ENCODE data around the gene APOBEC3F.
"Not testable (repeated sequence)": the region's sequence is repeated elsewhere in the genome, so short reads cannot be mapped to it uniquely, and the experiment has no call there.

Gene APOBEC3F

GRCh38 chr22:39068033-39068785 lies 27.5 kb downstream of the APOBEC3F start:
- no peak for DNase-seq (ENCODE audit: low read depth in 1 of 2, low spot score in 1 of 2)

DNA sequence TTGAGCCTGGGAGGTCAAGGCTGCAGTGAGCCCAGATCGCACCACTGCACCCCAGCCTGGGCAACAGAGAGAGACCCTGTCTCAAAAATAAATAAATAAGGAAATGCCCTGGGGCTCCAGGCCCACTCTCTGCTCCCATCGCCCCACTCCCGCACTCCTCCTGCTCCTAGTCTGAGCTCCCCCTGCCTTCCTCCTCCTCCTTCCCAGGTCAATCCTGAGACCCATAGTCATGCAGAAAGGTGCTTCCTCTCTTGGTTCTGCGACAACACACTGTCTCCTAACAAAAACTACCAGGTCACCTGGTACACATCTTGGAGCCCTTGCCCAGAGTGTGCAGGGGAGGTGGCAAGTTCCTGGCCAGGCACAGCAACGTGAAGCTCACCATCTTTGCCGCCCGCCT lies 29.5 kb downstream of the APOBEC3F start:
- no peak for DNase-seq (ENCODE audit: low read depth in 1 of 2, low spot score in 1 of 2)

DNA sequence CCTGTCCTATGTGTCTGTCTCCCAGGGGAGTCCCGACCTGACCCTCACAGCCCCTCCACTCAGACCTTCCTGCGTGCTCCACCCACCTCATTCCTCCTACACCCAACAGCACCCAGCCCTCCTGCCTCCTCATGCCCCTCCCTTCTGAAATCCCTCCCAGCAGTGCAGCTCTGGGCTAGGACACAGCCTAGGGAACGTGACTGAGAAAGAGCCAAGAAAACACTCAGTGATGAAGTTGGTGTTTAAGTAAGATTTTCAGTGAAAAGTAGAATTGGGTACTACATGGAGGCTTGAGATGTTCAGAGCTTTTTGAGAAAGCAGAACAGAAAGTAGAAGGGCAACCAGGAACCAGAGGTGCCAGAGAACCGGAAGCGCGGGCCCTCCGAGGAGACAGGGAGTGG lies 31.9 kb downstream of the APOBEC3F start:
- DNase-seq (ENCODE audit: low read depth in 1 of 2, low spot score in 1 of 2) = not testable (repeated sequence)

- no peak for DNase-seq (ENCODE audit: low read depth in 1 of 2, low spot score in 1 of 2)
These were observed 33.3 kb downstream of the APOBEC3F start for GRCh38 chr22:39073981-39074380.

GRCh38 chr22:39076155-39077025 lies 35.7 kb downstream of the APOBEC3F start:
- DNase-seq (ENCODE audit: low read depth in 1 of 2, low spot score in 1 of 2) = not testable (repeated sequence)

- not testable (repeated sequence) for DNase-seq (ENCODE audit: low read depth in 1 of 2, low spot score in 1 of 2)
These were observed 36.6 kb downstream of the APOBEC3F start, which contains the start of gene APOBEC3G for GRCh38 chr22:39077026-39077840. APOBEC3G (plus strand) TSS chr22:39077275; CDS start chr22:39077362, 87 bp downstream.

GRCh38 chr22:39077912-39078311 lies 37.2 kb downstream of the APOBEC3F start:
- DNase-seq (ENCODE audit: low read depth in 1 of 2, low spot score in 1 of 2) = not testable (repeated sequence)

DNA sequence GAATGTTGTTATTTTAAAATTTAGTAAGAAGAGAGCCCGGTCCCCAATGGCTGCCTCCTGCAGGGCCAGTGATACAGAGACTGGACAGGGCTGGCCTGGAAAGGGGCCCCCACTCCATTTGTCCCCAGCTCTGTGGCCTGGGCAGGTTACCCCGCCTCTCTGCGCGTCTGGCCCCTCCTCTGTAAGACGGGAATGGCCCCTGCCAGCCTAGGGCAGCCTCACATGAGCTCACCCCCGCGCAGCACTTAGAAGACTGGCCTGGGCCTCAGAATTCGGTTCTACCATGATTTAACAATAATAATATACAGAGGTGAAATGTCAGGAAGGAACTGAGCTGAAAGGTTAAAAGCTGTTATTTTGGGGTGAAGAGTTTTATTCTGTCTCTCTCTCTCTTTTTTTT lies 37.7 kb downstream of the APOBEC3F start:
- no peak for DNase-seq (ENCODE audit: low read depth in 1 of 2, low spot score in 1 of 2)

- DNase-seq (ENCODE audit: low read depth in 1 of 2, low spot score in 1 of 2) = not testable (repeated sequence)
These were observed 38.5 kb downstream of the APOBEC3F start for GRCh38 chr22:39079054-39079637.

DNA sequence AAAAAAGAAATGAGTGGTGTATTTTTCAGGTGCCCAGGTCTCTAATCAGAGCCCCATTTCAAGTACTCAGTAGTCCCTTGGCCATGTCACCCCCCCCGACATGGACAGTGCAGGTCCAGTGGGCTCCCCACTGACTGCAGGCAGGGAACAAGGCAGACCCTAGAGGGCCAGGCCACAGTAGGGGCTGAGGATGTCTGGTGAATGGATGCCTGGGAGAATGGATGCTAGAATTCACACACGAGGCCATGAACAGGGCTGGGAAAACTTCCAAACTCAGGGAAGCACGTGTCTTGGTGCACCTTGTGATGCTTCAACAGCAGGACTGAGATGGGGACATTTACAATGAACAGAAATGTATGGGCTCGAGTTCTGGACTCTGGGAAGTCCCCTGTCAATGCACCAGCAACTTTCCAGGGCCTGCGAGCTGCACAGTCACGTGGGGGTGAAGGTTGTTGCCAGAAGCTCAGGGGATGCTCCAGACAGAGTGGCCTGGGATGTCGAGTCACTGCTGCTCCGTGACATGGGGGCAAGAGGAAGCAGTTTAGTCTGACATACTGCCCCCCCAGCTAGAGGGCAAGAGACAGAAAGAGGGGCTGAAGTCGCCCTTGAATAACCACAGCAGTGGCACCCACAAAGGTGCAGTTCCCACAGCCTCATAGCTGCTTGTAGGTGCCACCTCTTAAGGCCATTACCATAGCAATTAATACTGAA lies 39.5 kb downstream of the APOBEC3F start:
- DNase-seq (ENCODE audit: low read depth in 1 of 2, low spot score in 1 of 2) = no peak

GRCh38 chr22:39081016-39081415 lies 40.4 kb downstream of the APOBEC3F start:
- no peak for DNase-seq (ENCODE audit: low read depth in 1 of 2, low spot score in 1 of 2)

- no peak for DNase-seq (ENCODE audit: low read depth in 1 of 2, low spot score in 1 of 2)
These were observed 40.9 kb downstream of the APOBEC3F start for GRCh38 chr22:39081598-39081997.

DNA sequence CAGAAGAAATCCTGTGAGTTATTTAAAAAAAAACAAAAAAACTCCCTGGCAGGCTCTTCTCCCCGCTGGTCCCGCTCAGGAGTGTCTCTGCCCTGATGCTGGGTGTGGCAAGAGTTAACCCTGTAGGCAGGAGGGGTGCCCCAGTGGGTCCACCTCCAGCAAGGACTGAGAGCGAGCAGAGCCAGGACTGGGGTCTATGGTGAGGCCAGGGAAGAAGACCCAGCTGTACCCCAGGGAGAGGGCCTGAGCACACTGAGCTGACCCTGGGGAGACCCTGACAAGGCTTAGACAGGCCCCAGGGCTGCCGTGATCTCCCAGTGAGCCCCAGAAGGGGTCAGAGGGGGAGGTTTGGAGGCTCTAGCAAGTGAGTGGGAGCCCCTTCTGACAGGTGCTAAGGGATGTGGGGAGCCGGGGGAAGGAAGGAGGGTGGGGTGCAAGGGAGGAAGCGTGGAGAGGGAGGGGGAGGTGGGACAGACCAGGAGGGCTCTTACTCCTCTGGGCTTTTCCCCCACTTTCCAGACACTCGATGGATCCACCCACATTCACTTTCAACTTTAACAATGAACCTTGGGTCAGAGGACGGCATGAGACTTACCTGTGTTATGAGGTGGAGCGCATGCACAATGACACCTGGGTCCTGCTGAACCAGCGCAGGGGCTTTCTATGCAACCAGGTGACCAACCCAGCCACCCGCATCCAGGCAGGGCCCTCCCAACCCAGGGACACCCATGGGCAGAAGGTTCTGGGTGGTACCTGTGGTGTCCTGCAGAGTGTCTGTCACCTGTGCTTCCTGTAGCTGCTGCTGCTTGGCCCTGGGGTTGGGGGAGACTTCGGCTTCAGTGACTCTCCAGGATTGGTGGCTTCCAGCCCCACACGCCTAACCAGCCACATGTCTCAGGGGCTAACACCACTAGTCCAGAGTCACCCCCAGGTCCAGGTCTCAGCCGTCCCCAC lies 42.8 kb downstream of the APOBEC3F start:
- DNase-seq (ENCODE audit: low read depth in 1 of 2, low spot score in 1 of 2) = no peak

GRCh38 chr22:39084666-39085065 lies 44.0 kb downstream of the APOBEC3F start:
- no peak for DNase-seq (ENCODE audit: low read depth in 1 of 2, low spot score in 1 of 2)

DNA sequence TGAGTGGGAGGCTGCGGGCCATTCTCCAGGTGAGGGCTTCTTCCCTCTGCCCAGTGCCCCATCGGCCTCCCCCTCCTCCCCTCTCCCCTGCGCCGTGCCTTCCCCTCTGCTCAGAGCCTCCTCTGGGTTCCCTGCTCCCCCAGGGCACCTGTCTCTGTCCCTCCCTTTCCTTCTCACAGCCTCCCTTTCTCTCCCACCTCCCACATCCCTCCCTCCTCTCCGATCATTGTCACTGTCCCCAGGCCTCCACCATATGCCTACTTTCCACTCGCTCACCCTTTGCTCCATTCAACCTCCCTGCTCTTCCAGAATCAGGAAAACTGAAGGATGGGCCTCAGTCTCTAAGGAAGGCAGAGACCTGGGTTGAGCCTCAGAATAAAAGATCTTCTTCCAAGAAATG lies 46.4 kb downstream of the APOBEC3F start:
- DNase-seq (ENCODE audit: low read depth in 1 of 2, low spot score in 1 of 2) = no peak

GRCh38 chr22:39087881-39088684 lies 47.4 kb downstream of the APOBEC3F start:
- DNase-seq (ENCODE audit: low read depth in 1 of 2, low spot score in 1 of 2) = no peak

GRCh38 chr22:39088685-39089032 lies 48.0 kb downstream of the APOBEC3F start:
- no peak for DNase-seq (ENCODE audit: low read depth in 1 of 2, low spot score in 1 of 2)

GRCh38 chr22:39089928-39090327 lies 49.3 kb downstream of the APOBEC3F start:
- no peak for DNase-seq (ENCODE audit: low read depth in 1 of 2, low spot score in 1 of 2)
